Measurements from ENCODE around the gene MRPL9.

The MRPL9 gene

GRCh38 chr1:151790940-151791651, 27.8 kb upstream of the MRPL9 start:
- Histone ChIP-seq H3K36me3 (ENCODE audit: control insufficient read depth, insufficient read depth, low read length) (no peaks in the 10 kb centered on the region), H4K5ac (ENCODE audit: low read length) (no peak overlapping the region), H3K4me3 (ENCODE audit: low read length) (peak overlapping the region; percentile 81), H2BK120ac (ENCODE audit: low read depth, low read length) (no peak overlapping the region), H2BK5ac (ENCODE audit: low read length) (no peak overlapping the region), H3K56ac (ENCODE audit: low read length) (peak overlapping the region; percentile 87), H3K18ac (ENCODE audit: low read length) (no peak overlapping the region), H3K9ac (ENCODE audit: low read length) (peak overlapping the region; percentile 80), H3K79me1 (ENCODE audit: low read length) (no peaks in the 10 kb centered on the region), H3K27me3 (ENCODE audit: insufficient read depth, low read length, poor library complexity) (no peaks in the 10 kb centered on the region), H3K79me2 (ENCODE audit: control insufficient read depth, insufficient read depth, low read length) (no peaks in the 10 kb centered on the region), H2BK15ac (replicated peaks; ENCODE audit: low read depth) (no peak overlapping the region), H2AK5ac (ENCODE audit: low read length) (no peak overlapping the region), H3K4me1 (ENCODE audit: control insufficient read depth, low read depth, low read length) (no peaks in the 10 kb centered on the region), H3K27ac (ENCODE audit: low read depth, low read length) (no peak overlapping the region), H4K8ac (ENCODE audit: low read depth, low read length) (no peak overlapping the region), H3K4ac (ENCODE audit: low read depth, low read length) (no peak overlapping the region), H3K23ac (ENCODE audit: low read length) (peak overlapping the region; percentile 45), H3K4me2 (ENCODE audit: low read length) (peak overlapping the region; percentile 96)
- peak; percentile 23 for DNase-seq
- no CpG with 5 or more reads among the region's 52 CpGs for WGBS (ENCODE audit: extremely low coverage, insufficient coverage, low lambda C conversion rate)

- Histone ChIP-seq H3K4me1 (ENCODE audit: control insufficient read depth, low read depth, low read length) (no peaks in the 10 kb centered on the region), H3K4ac (ENCODE audit: low read depth, low read length) (no peak within 1 kb of the TSS), H3K36me3 (ENCODE audit: control insufficient read depth, insufficient read depth, low read length) (no peaks in the 10 kb centered on the region), H3K23ac (ENCODE audit: low read length) (peak within 1 kb of the TSS; percentile 45), H4K5ac (ENCODE audit: low read length) (no peak within 1 kb of the TSS), H3K79me2 (ENCODE audit: control insufficient read depth, insufficient read depth, low read length) (no peaks in the 10 kb centered on the region), H4K8ac (ENCODE audit: low read depth, low read length) (no peak within 1 kb of the TSS), H3K79me1 (ENCODE audit: low read length) (no peaks in the 10 kb centered on the region), H3K9ac (ENCODE audit: low read length) (peak within 1 kb of the TSS; percentile 80), H2BK5ac (ENCODE audit: low read length) (no peak within 1 kb of the TSS), H2AK5ac (ENCODE audit: low read length) (no peak within 1 kb of the TSS), H3K56ac (ENCODE audit: low read length) (peak within 1 kb of the TSS; percentile 87), H3K4me3 (ENCODE audit: low read length) (peak within 1 kb of the TSS; percentile 81), H3K4me2 (ENCODE audit: low read length) (peak within 1 kb of the TSS; percentile 96), H3K27ac (ENCODE audit: low read depth, low read length) (peak within 1 kb of the TSS; percentile 65), H2BK15ac (replicated peaks; ENCODE audit: low read depth) (no peak within 1 kb of the TSS), H3K27me3 (ENCODE audit: insufficient read depth, low read length, poor library complexity) (no peaks in the 10 kb centered on the region), H2BK120ac (ENCODE audit: low read depth, low read length) (no peak within 1 kb of the TSS), H3K18ac (ENCODE audit: low read length) (no peak within 1 kb of the TSS)
- no CpG with 5 or more reads among the region's 58 CpGs for WGBS (ENCODE audit: extremely low coverage, insufficient coverage, low lambda C conversion rate)
- DNase-seq = peak; percentile 100
These were observed 27.0 kb upstream of the MRPL9 start, which contains the start of gene TDRKH for GRCh38 chr1:151790071-151790939. Gene TDRKH, minus strand, starts transcription at chr1:151790500. Its CDS starts 7,478 bp downstream, at chr1:151783022.

GRCh38 chr1:151787689-151788088, 24.4 kb upstream of the MRPL9 start:
- no peaks in the 10 kb centered on the region for H3K27me3 ChIP-seq (ENCODE audit: insufficient read depth, low read length, poor library complexity)
- no peak overlapping the region for H3K4me3 ChIP-seq (ENCODE audit: low read length)
- no peak overlapping the region for H4K5ac ChIP-seq (ENCODE audit: low read length)
- no peak overlapping the region for H2AK5ac ChIP-seq (ENCODE audit: low read length)
- H3K79me2 ChIP-seq (ENCODE audit: control insufficient read depth, insufficient read depth, low read length) = no peaks in the 10 kb centered on the region
- H3K36me3 ChIP-seq (ENCODE audit: control insufficient read depth, insufficient read depth, low read length) = no peaks in the 10 kb centered on the region
- H3K9ac ChIP-seq (ENCODE audit: low read length) = no peak overlapping the region
- DNase-seq = no peak
- H3K4me2 ChIP-seq (ENCODE audit: low read length) = no peak overlapping the region
- WGBS (ENCODE audit: extremely low coverage, insufficient coverage, low lambda C conversion rate) = no CpG with 5 or more reads among the region's 3 CpGs
- H2BK15ac ChIP-seq (replicated peaks; ENCODE audit: low read depth) = no peak overlapping the region
- H3K4me1 ChIP-seq (ENCODE audit: control insufficient read depth, low read depth, low read length) = no peaks in the 10 kb centered on the region
- H2BK5ac ChIP-seq (ENCODE audit: low read length) = no peak overlapping the region
- no peak overlapping the region for H3K18ac ChIP-seq (ENCODE audit: low read length)
- no peaks in the 10 kb centered on the region for H3K79me1 ChIP-seq (ENCODE audit: low read length)
- no peak overlapping the region for H3K4ac ChIP-seq (ENCODE audit: low read depth, low read length)
- H3K27ac ChIP-seq (ENCODE audit: low read depth, low read length) = no peak overlapping the region
- H3K56ac ChIP-seq (ENCODE audit: low read length) = no peak overlapping the region
- H3K23ac ChIP-seq (ENCODE audit: low read length) = no peak overlapping the region
- H4K8ac ChIP-seq (ENCODE audit: low read depth, low read length) = no peak overlapping the region
- no peak overlapping the region for H2BK120ac ChIP-seq (ENCODE audit: low read depth, low read length)

- Histone ChIP-seq H4K8ac (ENCODE audit: low read depth, low read length) (no peak overlapping the region), H3K4ac (ENCODE audit: low read depth, low read length) (no peak overlapping the region), H2BK5ac (ENCODE audit: low read length) (no peak overlapping the region), H2AK5ac (ENCODE audit: low read length) (no peak overlapping the region), H3K36me3 (ENCODE audit: control insufficient read depth, insufficient read depth, low read length) (no peaks in the 10 kb centered on the region), H3K27ac (ENCODE audit: low read depth, low read length) (no peak overlapping the region), H3K18ac (ENCODE audit: low read length) (no peak overlapping the region), H4K5ac (ENCODE audit: low read length) (no peak overlapping the region), H3K4me1 (ENCODE audit: control insufficient read depth, low read depth, low read length) (no peaks in the 10 kb centered on the region), H3K4me3 (ENCODE audit: low read length) (no peak overlapping the region), H3K23ac (ENCODE audit: low read length) (no peak overlapping the region), H2BK15ac (replicated peaks; ENCODE audit: low read depth) (no peak overlapping the region), H3K56ac (ENCODE audit: low read length) (no peak overlapping the region), H3K79me1 (ENCODE audit: low read length) (no peaks in the 10 kb centered on the region), H2BK120ac (ENCODE audit: low read depth, low read length) (no peak overlapping the region), H3K79me2 (ENCODE audit: control insufficient read depth, insufficient read depth, low read length) (no peaks in the 10 kb centered on the region), H3K9ac (ENCODE audit: low read length) (no peak overlapping the region), H3K27me3 (ENCODE audit: insufficient read depth, low read length, poor library complexity) (no peaks in the 10 kb centered on the region), H3K4me2 (ENCODE audit: low read length) (no peak overlapping the region)
- no peak for DNase-seq
- no CpG with 5 or more reads among the region's 2 CpGs for WGBS (ENCODE audit: extremely low coverage, insufficient coverage, low lambda C conversion rate)
These were observed 20.5 kb upstream of the MRPL9 start for GRCh38 chr1:151783796-151784195.

- no peak for DNase-seq
- no peaks in the 10 kb centered on the region for H3K27me3 ChIP-seq (ENCODE audit: insufficient read depth, low read length, poor library complexity)
- no peaks in the 10 kb centered on the region for H3K4me1 ChIP-seq (ENCODE audit: control insufficient read depth, low read depth, low read length)
- H3K4me3 ChIP-seq (ENCODE audit: low read length) = no peak overlapping the region
- H3K4ac ChIP-seq (ENCODE audit: low read depth, low read length) = no peak overlapping the region
- no peak overlapping the region for H3K4me2 ChIP-seq (ENCODE audit: low read length)
- no peaks in the 10 kb centered on the region for H3K36me3 ChIP-seq (ENCODE audit: control insufficient read depth, insufficient read depth, low read length)
- H3K27ac ChIP-seq (ENCODE audit: low read depth, low read length) = no peak overlapping the region
- WGBS (ENCODE audit: extremely low coverage, insufficient coverage, low lambda C conversion rate) = no CpG with 5 or more reads among the region's 3 CpGs
- no peaks in the 10 kb centered on the region for H3K79me2 ChIP-seq (ENCODE audit: control insufficient read depth, insufficient read depth, low read length)
- no peaks in the 10 kb centered on the region for H3K79me1 ChIP-seq (ENCODE audit: low read length)
- no peak overlapping the region for H4K8ac ChIP-seq (ENCODE audit: low read depth, low read length)
- H2AK5ac ChIP-seq (ENCODE audit: low read length) = no peak overlapping the region
- no peak overlapping the region for H4K5ac ChIP-seq (ENCODE audit: low read length)
- H3K18ac ChIP-seq (ENCODE audit: low read length) = no peak overlapping the region
- no peak overlapping the region for H2BK120ac ChIP-seq (ENCODE audit: low read depth, low read length)
- no peak overlapping the region for H3K9ac ChIP-seq (ENCODE audit: low read length)
- no peak overlapping the region for H3K56ac ChIP-seq (ENCODE audit: low read length)
- no peak overlapping the region for H2BK5ac ChIP-seq (ENCODE audit: low read length)
- H2BK15ac ChIP-seq (replicated peaks; ENCODE audit: low read depth) = no peak overlapping the region
- no peak overlapping the region for H3K23ac ChIP-seq (ENCODE audit: low read length)
These were observed 19.4 kb upstream of the MRPL9 start for GRCh38 chr1:151782741-151783140.
